ENCODE measurements around the gene FANCB. TPM values are rescaled to one million over a fixed set of nuclear protein-coding genes. Genes with fewer than 3 reads are reported as not detected.

The FANCB gene
- total RNA-seq, 1 donor from 2014 or later, result 5.1 TPM

GRCh38 chrX:14837155-14837554 is 35.7 kb downstream of the FANCB start:
- no peak for DNase-seq (ENCODE audit: low read depth, low spot score)

- DNase-seq (ENCODE audit: low read depth, low spot score), result no peak
Observed at GRCh38 chrX:14832586-14832985, 40.3 kb downstream of the FANCB start.

GRCh38 chrX:14832151-14832550 is 40.7 kb downstream of the FANCB start:
- DNase-seq (ENCODE audit: low read depth, low spot score), result no peak

- no peak for DNase-seq (ENCODE audit: low read depth, low spot score)
Observed at GRCh38 chrX:14829643-14830042, 43.2 kb downstream of the FANCB start.

- no peak for DNase-seq (ENCODE audit: low read depth, low spot score)
Observed at GRCh38 chrX:14826319-14826718, 46.5 kb downstream of the FANCB start.

GRCh38 chrX:14825851-14826250 is 47.0 kb downstream of the FANCB start:
- DNase-seq (ENCODE audit: low read depth, low spot score), result no peak

GRCh38 chrX:14819769-14820168 is 53.1 kb downstream of the FANCB start:
- no peak for DNase-seq (ENCODE audit: low read depth, low spot score)

- no peak for DNase-seq (ENCODE audit: low read depth, low spot score)
Observed at GRCh38 chrX:14817571-14817970, 55.3 kb downstream of the FANCB start.

GRCh38 chrX:14802943-14803710 is 69.7 kb downstream of the FANCB start:
- DNase-seq (ENCODE audit: low read depth, low spot score), result no peak

- DNase-seq (ENCODE audit: low read depth, low spot score), result no peak
Observed at GRCh38 chrX:14801136-14801535, 71.7 kb downstream of the FANCB start.

- DNase-seq (ENCODE audit: low read depth, low spot score), result no peak
Observed at GRCh38 chrX:14798805-14799397, 74.0 kb downstream of the FANCB start.

Other genes with a start within 250 kb of the FANCB start
- 11.1 and 12.7 TPM in 2 replicates for gene MOSPD2, start 352 bp upstream of the FANCB start, total RNA-seq